ENCODE data around the gene MLXIP.

The MLXIP gene

GRCh38 chr12:122079532-122080081 is 1.1 kb downstream of the MLXIP start:
- no peak for DNase-seq

GRCh38 chr12:122080149-122081082 is 1.9 kb downstream of the MLXIP start:
- no peak for DNase-seq

GRCh38 chr12:122081083-122081696 is 2.6 kb downstream of the MLXIP start:
- DNase-seq: no peak

- DNase-seq: no peak
Measured at GRCh38 chr12:122081697-122082221, 3.2 kb downstream of the MLXIP start.

GRCh38 chr12:122082621-122083356 is 4.2 kb downstream of the MLXIP start:
- DNase-seq: no peak

GRCh38 chr12:122084857-122085405 is 6.4 kb downstream of the MLXIP start:
- DNase-seq: no peak

GRCh38 chr12:122085591-122085990 is 7.0 kb downstream of the MLXIP start:
- DNase-seq: no peak

GRCh38 chr12:122086116-122086515 is 7.6 kb downstream of the MLXIP start:
- DNase-seq: no peak

GRCh38 chr12:122086641-122087285 is 8.2 kb downstream of the MLXIP start:
- DNase-seq: no peak

- no peak for DNase-seq
Measured at GRCh38 chr12:122087431-122088178, 9.0 kb downstream of the MLXIP start.

- DNase-seq: no peak
Measured at GRCh38 chr12:122088179-122088810, 9.7 kb downstream of the MLXIP start.

GRCh38 chr12:122089077-122089476 is 10.5 kb downstream of the MLXIP start:
- no peak for DNase-seq

- no peak for DNase-seq
Measured at GRCh38 chr12:122090759-122091515, 12.4 kb downstream of the MLXIP start.

- DNase-seq: no peak
Measured at GRCh38 chr12:122093098-122093883, 14.7 kb downstream of the MLXIP start.

GRCh38 chr12:122094137-122094734 is 15.7 kb downstream of the MLXIP start:
- no peak for DNase-seq

- DNase-seq: no peak
Measured at GRCh38 chr12:122094735-122095631, 16.4 kb downstream of the MLXIP start.

- no peak for DNase-seq
Measured at GRCh38 chr12:122096014-122096413, 17.5 kb downstream of the MLXIP start.

All from NCI-H2107 (cell line).